Stimulated activated CD4-positive, alpha-beta T cell treated with anti-CD3 and anti-CD28 coated beads, Interleukin-12 subunit alpha, Interleukin-12 subunit beta, amount 100 ng/mL, for 24 hours (primary cell): ENCODE results near the gene ECI1.

Experiments
- DNase-seq, 2 experiments: peaks; one replicate each; pipeline ENCODE4 v3.0.0-alpha.2; 2020; ENCODE audit warnings: low read depth in 2 of 2

The ECI1 gene

DNA sequence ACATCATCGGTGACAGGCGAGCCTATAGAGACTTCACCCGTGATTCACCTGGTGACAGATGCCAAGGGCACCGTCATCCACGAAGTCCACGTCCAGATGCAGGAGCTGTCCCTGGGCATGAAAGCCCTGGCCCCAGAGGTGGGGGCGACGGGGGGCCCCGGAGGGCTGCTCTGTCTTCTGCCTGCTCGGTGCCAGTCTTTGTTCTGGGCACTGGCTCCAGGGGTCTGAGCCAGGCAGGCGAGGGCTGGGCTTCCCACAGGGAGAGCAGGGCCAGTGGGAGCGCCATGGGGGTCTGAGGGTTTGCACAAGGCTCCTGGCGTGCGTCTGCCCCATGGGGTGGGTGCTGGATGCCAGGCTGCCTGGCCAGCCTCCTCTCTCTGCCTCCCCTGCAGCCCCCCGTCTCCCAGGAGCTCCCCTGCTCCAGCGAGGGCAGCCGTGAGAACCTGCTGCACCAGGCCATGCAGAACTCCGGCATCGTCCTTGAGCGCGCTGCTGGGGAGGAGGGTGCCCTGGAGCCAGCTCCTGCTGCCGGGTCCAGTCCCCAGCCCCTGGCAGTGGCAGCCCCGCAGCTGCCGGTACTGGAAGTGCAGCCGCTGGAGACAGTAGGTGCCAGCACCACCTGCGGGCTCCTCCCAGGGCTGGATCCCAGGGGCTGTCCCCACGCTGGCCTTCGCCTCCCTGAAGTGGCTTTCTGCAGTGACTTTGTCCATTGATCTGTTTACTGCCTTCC, 18.2 kb downstream of the ECI1 start:
- DNase-seq = no peak

DNA sequence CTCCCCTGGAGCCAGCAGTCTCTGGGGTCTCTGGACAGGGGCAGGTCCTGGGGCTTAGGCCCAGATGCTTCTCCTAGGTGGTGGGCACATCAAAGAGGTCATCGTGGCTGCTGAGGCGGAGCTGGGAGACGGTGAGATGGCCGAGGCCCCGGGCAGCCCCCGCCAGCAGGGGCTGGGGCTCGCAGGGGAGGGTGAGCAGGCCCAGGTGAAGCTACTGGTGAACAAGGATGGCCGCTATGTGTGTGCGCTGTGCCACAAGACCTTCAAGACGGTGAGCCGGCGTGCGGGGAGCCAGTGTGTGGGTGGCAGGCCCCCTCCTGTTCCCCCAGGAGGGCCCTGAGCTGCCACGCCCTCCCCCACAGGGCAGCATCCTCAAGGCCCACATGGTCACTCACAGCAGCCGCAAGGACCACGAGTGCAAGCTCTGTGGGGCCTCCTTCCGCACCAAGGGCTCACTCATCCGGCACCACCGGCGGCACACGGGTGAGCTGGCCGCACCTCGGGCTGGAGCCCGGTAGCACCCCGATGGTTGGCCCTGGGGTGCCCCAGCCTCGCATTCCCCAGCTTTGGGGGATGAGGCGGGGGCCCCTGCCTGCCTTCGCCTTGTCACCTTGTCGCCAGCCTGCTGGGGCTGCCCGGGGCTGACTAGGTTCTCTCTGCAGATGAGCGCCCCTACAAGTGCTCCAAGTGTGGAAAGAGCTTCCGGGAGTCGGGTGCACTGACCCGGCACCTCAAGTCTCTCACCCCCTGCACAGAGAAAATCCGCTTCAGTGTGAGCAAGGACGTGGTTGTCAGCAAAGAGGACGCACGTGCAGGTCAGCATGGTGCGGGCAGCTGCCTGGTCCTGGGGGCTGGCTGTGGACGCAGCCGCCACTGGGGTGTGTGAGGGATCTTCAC, 19.0 kb downstream of the ECI1 start:
- no peak for DNase-seq

DNA sequence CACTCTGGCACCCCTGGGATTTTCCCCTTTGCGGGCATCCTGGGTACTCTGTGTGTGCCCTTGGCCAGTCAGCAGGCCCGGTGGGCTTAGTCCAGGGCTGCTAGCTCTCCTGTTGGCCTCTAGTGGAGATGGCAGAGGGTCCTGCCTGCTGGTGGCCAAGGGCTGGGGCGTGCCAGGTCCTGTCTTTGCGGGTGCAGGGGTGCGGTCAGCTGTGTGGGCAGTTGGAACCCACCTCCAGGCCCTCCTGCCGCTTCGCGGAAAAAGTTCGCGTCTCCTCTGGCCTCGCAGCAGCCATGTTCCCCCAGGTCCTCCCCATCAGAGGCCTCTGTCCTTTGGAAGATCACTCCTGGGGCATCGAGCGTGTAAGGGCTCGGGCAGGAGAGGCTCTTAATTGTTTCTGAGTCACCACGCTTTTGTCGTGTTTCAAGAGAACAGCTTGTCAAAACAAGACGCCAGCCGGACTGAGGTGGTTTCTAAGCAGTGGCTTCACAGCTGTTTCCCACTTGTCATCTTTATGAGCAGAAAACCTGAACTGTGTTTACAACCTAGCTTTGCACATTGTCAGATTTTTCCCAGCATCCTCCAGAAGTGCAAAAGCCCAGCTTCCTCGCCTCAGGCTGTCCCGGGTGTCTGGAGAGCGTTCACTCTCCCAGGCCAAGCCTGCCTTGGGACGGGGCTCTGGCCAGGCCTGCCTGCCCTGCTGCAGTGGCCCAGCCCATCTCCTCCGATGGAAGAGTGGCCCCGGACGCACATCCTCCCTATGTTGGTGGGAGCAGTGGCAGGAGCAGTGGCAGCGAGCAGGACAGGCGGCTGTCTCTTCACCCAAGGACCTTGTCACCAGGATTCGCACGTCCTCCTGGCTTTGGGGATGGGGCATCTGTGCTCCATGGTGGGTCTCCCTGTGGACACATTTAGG, 20.1 kb downstream of the ECI1 start:
- DNase-seq = no peak

DNA sequence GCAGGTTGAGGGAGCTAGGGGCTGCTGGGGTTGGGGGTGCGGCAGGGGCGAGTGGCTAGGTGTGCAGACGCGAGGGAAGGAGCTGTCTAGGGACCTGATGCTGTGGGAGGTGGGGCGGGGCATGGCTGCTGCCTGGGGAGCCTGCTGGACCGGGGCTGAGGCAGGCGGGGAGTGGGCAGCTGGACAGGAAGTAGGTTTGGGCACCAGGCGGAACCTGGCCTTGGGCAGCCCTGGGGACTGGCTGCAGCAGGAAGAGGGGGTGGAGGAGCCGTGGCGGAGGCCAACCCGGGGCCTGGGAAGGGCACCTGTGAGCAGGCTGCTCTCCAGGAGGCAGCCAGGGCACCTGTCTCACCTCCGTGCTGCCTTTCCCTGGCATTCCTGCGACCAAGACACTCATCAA, 21.0 kb downstream of the ECI1 start:
- DNase-seq = no peak

DNA sequence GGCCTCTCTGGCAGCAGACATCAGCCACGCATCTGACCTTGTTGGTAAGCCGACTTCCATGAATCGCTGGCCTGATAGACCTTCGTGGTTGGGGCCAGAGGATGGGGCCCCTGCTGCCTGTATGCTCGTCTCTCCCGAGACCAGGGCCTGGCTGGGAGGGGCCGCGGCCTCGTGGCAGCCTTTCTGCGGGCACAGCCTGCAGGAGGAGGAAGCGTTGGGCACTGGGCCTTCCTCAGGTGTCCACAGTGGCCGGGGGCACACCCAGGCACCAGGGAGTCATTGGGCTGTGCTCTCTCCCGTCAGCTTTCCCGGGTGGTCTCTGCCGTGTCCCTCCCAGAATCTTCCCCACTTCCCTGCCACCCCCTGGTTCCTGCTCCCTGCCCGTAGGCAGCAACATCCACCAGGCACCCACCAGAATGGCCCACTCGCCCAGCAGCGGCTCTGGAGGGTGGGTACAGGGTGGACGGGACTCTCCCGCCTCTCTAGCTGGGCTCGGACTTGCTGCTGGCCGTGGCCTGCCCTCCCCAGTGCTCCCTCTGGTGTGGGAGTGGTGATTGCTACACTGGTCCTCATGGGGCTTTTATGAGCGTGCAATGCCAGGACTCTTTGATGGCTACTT, 21.6 kb downstream of the ECI1 start:
- no peak for DNase-seq

DNA sequence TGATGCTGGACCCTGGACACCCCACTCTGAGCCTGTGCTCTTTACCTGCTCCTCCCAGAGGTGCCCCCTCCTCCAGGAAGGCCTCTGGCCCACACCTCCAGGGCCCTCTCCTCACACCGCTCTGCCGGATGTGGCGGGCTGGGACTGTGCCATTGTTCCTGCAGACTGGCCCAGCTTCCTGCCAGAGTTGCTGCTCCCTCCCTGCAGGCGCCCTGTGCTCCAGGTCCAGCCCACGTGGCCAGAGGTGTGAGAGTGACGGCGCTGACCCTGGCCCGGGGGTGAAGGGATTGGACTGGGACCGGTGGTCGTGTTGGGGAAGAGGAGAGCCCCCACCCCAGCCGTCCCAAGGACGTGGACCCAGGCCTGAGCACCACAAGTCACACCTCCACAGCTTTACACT, 22.3 kb downstream of the ECI1 start:
- DNase-seq = no peak

DNA sequence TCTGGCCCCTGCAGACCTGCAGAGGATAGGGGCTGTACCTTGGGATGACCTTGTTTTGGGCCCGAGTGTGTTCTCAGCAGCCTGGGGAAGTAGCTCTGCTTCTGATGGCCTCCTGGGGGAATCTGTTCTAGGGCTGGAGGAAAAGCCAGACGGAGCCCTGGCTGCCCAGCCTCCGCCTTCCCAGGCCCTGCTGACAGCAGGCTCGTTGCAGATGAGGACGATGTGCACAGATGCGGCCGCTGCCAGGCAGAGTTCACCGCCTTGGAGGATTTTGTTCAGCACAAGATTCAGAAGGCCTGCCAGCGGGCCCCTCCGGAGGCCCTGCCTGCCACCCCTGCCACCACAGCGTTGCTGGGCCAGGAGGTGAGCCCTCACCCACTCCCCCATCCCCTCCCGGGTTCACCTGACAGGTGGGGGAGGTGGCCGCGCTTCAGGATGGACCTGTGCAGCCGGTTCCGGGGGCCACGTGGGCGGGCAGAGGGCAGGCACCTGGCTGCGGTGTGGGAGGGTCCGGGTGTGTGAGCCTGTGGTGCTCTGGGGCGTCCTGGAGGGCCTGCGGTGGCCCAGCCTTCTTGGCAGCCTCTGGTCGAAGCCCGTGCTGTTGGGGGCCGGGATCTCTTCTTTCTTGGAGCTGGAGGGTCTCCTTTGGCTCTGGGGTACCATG, 23.1 kb downstream of the ECI1 start:
- no peak for DNase-seq

DNA sequence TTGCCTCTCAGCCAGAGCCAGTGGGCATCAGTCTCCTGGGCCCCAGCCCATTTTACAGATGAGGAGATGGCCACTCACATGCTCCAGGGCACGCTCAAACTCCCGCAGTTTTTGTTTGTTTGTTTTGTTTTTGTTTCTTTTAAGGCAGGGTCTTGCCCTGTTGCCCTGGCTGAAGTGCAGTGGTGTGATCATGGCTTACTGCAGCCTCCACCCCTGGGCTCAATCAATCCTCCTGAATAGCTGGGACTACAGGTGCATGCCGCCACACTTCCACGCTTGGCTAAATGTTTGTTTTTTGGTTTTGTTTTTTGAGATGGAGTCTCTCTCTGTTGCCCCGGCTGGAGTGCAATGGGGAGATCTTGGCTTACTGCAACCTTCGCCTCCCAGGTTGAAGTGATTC, 24.5 kb downstream of the ECI1 start:
- DNase-seq = no peak

DNA sequence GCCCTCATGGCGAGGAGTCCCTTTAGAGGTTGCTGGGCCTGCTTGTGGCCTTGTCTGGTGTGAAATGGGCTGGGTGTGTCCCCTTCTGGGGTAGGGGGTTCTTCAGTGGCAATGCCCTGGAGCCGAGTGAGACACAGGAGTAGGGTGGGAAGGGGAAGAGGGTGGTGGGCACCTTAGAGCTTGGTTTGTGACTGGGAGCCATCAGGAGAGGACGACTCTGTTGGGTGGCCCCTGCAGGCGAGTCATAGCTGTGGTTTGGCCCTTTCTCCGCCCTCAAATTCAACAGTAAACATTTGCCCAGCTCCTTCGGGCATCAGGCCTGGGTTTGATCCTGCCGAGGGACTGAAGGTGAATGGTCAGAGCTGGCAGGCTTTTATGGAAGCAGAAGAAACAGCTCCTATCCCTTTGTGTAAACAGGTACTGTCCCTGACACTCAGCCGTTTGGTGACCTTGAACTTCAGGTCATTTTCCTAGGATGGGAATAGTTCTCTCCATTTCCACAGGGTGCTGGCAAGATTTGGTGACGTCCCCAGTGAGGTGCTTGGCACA, 25.1 kb downstream of the ECI1 start:
- DNase-seq = no peak

DNA sequence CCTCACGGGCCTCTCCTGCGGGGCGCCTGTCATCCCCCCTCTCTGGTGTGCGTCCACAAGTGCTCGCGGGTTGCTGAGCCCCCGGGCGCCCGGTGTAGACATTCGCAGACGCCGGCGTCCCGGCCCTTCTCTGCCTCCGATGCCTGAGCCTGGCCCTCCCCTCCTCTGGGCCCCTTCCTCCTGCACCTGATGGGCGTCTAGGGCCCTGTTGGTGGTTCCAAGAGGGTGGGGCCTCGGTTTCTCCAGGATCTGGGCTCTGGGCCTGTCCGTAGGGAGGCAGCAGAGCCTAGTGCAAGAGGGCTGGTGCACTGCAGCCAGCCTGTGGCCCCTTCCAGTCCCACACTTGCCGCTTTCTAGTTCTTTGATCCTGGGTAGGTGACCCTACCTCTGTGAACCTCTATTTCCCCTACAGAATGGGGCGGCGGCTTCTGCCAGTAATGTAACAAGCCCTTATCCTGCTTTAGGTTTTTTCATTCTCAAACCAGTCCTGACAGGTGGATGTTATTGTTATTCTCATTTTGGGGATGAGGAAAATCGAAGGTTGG, 27.4 kb downstream of the ECI1 start:
- DNase-seq = no peak

DNA sequence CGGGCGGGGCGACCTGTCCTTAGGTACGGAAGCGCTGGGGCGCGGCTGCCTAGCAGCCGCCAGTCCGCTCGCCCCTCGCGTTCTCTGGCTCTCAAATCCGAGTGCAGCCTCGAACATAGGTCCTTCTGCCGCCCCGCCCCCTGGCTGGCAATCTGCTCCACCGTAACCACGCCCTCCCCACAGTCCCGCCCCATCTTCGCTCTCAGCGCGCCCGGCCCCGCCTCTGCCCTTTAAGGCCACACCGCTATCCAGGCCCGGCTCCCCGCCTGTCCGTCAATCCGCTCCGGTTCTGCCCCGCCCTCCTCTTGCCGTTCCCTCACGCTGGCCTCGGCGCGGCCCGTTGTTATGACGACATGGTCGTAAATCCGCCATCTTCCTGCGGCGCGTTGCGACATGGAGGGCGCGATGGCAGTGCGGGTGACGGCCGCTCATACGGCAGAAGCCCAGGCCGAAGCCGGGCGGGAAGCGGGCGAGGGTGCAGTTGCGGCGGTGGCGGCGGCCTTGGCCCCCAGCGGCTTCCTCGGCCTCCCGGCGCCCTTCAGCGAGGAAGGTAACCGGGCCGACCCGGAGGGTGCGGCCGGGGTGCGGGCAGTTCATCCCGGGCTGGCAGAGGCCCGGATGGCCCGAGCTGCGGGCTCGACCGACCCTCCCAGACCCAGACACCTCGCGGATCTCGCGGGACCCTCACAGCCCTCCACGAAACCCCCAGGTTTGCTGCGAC, 28.0 kb downstream of the ECI1 start, which contains the start of gene E4F1:
E4F1 (plus strand) TSS at position 371 of the 721 bp plus-strand sequence; CDS start at position 394, 23 bp downstream.
- DNase-seq = peak; percentile 98 to 100

DNA sequence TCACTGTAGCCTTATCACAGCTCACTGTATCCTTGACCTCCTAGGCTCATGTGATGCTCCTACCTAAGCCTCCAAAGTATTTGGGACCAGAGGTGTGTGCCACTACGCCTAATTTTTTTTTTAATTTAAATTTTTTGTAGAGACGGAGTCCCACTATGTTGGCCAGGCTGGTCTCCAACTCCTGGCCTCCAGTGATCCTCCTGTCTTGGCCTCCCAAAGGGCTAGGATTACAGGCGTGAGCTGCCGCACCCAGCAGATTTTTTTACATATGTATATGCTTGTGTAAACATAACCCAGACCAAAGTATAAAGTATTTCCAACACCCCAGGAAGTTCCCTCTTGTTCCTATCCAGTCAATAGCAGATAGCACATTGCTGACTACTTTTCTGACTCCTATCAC, 35.1 kb downstream of the ECI1 start:
- DNase-seq = no peak

DNA sequence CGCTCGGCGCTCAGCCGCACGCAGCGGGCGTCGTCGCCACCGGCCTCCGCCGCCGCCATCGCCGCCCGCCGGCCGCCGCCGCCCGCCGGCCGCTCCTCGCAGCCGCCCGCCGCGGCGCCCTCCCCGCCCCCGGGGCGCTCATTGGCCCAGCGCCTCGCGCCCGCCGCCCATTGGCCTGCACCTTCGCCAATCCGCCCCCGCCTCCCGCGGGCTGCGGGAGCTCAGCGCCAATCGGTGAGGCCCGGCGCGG, 36.7 kb downstream of the ECI1 start, which contains the start of gene PGP:
PGP (minus strand) TSS at position 122 of the 250 bp plus-strand sequence; CDS start at position 59, 63 bp downstream.
- DNase-seq = no peak

DNA sequence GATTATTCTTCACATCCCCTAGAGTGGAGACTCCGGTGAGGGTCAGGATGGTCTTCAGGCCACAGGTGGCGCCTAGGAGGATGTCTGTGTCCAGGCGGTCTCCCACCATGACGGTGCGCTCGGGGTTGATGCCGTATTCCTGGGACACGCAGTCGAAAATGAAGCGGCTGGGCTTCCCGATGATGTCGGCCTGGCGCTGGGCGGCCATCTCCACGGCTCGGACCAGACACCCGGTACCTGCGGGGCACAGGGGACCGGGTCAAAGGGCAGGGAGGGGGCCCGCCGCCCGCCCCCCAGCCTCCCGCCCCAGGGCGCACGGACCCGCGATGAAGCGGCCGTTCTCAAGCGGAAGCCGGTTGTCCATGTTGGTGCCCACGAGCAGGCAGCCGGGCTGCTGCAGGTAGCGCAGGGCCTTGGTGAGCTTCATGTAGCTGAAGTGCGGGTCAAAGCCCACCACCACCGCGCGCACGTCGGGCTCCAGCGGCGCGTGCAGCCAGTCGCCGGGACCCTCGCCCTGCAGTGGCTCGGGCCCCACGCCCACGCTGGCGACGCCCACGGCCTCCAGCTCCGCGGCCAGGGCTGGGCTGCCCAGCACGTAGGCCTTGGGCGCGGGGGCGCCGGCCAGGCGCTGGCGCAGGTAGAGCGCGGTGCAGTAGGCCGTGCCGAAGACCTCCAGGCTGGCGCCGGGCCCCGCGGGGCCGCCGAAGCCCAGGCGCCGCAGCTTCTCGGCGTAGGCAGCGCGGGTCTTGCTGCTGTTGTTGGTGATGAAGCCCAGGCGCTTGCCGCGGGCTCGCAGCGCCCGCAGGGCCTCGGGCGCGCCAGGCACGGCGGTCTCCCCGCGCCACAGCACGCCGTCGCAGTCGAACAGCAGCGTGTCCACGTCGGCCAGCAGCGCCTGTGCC, 37.3 kb downstream of the ECI1 start:
- DNase-seq = no peak

DNA sequence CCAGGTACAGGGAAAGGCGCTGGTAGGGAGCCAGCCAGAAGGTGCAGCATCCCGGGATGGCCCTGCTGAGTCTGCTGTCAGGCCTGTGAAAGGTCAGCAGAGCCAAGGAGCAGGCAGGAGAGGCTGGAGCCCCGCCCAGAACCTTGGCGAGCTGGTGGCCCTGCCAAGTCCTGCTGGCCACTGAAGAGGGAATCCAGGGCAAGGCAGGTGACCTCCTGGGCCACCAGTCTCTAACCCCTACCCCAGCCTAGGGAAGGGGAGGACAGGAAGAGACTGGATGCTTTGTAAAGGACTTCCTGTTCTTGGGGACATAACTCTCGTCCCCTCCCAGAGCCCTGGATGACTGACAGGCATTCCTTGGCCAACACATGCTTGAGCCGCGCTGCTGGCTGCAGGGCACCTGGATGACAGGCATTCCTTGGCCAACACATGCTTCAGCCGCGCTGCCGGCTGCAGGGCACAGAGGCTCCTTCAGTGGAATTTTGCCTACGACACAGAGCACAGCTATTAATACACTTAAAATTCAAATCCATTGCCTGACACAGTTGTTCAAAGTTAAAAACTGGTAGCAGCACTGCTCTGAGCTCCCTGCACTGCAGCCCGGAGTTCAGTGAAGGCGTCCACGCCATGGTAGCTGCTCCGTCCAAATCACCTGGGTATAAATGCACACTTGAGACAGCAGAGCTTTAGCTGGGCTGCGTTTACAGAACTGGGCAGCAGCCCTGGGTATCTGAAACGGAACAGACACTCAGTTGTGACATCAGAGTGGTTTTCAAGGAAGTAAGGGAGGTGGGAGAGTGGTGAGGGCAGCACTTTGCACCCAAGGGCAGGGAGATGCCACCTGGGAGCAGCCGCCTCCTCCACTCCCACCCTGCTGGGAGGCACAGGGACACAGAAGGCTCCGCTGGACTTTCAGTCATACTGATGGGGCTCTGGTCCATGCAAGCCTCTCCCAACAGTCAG, 38.7 kb downstream of the ECI1 start:
- DNase-seq = no peak

DNA sequence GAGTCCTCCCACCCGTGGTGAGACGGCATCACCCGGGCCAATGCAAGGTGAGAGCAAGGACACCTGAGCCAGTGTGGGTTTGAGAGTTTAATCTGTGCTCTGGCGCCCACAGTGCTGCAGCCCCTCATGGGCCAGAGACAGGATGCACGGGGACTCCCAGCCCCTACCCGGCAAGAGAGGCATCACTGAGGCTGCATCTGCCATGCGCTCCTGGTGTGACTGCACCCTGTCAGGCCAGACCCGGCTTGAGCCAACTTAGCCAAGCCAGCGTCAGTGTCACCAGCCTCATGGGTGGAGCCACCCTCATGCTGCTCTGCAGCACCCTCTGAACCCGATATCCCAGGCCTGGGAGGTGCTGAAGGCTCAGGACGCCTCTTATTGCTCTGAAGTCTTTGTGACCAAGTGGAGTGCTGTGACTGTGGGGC, 39.5 kb downstream of the ECI1 start:
- DNase-seq = no peak
